Lower leg skin (tissue), 3 donors: ENCODE results near the gene FAM13B.

ENCODE experiments used
- POLR2A ChIP-seq, 2 donors: fragments of 450-650 bp; IDR thresholded peaks; one replicate each; pipeline ENCODE4 v1.6.1; 2016 to 2017; ENCODE audit warnings: antibody characterized with exemption in 2 of 2, mild to moderate bottlenecking in 1 of 2, moderate library complexity in 1 of 2
- TF ChIP-seq, protein P1 (sequence below), 3 donors: fragments of 450-650 bp; IDR thresholded peaks; one replicate each; pipeline ENCODE4 v1.5.1; 2016; ENCODE audit warnings: antibody characterized with exemption in 3 of 3, mild to moderate bottlenecking in 3 of 3, moderate library complexity in 2 of 3

DNA sequence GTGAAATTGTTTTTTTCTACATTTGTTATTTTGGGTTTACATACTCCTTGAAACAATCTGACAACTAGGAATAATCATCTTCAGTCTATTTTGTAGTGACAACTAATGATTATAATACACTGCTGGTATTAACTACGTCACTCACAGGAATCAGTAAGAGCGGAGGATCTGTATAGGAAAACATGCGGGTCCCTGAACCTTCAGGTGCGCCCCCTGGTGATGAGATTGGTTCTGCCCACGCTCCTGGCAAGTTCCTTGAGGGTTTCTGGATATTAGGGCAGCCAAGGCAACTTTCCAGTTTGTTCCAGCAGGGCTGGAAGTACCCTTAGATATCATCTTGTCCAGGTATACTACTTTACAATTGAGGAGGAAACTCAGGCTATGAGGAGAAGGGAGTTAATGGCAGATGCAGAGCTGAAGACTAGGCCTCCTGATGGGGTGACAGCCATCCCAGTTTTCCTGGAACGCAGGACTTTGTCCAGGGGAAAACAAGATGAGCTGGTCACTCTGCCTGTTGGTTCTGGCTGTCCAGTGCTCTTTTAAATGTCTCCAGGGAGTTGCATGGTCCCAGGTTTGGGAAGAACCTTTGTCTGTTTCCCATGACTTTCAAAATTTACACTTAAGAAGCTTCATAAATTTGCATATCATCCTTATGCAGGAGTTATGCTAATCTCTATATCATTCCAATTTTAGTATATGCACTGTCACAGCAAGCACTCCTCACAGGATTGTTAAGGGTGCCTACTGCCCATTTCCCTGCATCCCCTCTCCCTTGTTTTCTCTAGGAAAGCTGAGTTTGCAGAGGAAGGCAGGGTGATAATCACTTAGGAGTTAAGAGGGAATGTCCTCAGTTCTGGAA, 36.1 kb upstream of the FAM13B start:
- TF ChIP-seq, protein P1, sequence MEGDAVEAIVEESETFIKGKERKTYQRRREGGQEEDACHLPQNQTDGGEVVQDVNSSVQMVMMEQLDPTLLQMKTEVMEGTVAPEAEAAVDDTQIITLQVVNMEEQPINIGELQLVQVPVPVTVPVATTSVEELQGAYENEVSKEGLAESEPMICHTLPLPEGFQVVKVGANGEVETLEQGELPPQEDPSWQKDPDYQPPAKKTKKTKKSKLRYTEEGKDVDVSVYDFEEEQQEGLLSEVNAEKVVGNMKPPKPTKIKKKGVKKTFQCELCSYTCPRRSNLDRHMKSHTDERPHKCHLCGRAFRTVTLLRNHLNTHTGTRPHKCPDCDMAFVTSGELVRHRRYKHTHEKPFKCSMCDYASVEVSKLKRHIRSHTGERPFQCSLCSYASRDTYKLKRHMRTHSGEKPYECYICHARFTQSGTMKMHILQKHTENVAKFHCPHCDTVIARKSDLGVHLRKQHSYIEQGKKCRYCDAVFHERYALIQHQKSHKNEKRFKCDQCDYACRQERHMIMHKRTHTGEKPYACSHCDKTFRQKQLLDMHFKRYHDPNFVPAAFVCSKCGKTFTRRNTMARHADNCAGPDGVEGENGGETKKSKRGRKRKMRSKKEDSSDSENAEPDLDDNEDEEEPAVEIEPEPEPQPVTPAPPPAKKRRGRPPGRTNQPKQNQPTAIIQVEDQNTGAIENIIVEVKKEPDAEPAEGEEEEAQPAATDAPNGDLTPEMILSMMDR (IDR thresholded peaks at IDR 0.05) = no peak
- TF ChIP-seq POLR2A (IDR thresholded peaks at IDR 0.05) = no peak
